K562 (cell line): ENCODE results near the gene EID2. TPM values are rescaled to one million over a fixed set of nuclear protein-coding genes. Genes with fewer than 3 reads are reported as not detected.

Experiments
- ATAC-seq: fragments of 200-7000 bp; cut with Tn5 transposase; 3 replicates; pipeline ENCODE4 v1.9.1; 2020; ENCODE audit warnings: moderate library complexity
- BruUV-seq: library from RNA; stranded (reverse); fragments of 400-500 nt; replicated peaks from 2 replicates; lab custom pipeline; 2021; lab: Mats Ljungman, UMichigan
- CTCF ChIA-PET: fragments of 300-600 bp; formaldehyde crosslinking; extraction: SDS; loops from one replicate; lab custom pipeline; 2021; ENCODE audit warnings: low intra/inter-chr PET ratio; lab: Yijun Ruan, JAX
- POLR2A ChIA-PET: fragments of 300-600, 350-650 bp; sonication (Branson Sonifier 250); formaldehyde crosslinking; extraction: SDS; loops from one replicate; lab custom pipeline; 2021; ENCODE audit warnings: antibody characterized with exemption, inconsistent platforms; lab: Yijun Ruan, JAX
- DNase-seq, 4 experiments: peaks; one replicate each; pipeline versions ENCODE4 v3.0.0 to v3.0.0-alpha.2; 2011 to 2018; ENCODE audit warnings: low spot score in 3 of 4, mixed read lengths in 3 of 4; ENCODE audit errors: extremely low read depth in 1 of 4
- FAIRE-seq: peaks from 2 replicates; lab custom pipeline; 2011; peaks lifted over from hg19 to GRCh38; lab: Jason Lieb, UNC
- H2AFZ ChIP-seq: 2 replicates; pipeline ENCODE4 v1.6.0; 2011; ENCODE audit warnings: low read depth, low read length, control low read depth, inconsistent platforms
- H3K27ac ChIP-seq: fragments of 200-600 bp; 3 replicates; pipeline ENCODE4 v1.8.0; 2011; ENCODE audit warnings: low read depth, mild to moderate bottlenecking, control low read depth, inconsistent platforms, low read length, moderate library complexity, mixed read lengths; ENCODE audit errors: extremely low read depth
- H3K27me3 ChIP-seq, 2 experiments: fragments of 300-600 bp in 1 of 2; 2 replicates in 1 of 2; 3 replicates in 1 of 2; pipeline versions ENCODE4 v1.6.0 to v1.8.0; 2011; ENCODE audit warnings: inconsistent platforms in 2 of 2, low read length in 2 of 2, mild to moderate bottlenecking in 1 of 2, mixed read lengths in 1 of 2, moderate library complexity in 1 of 2; ENCODE audit not compliant: control insufficient read depth in 2 of 2, insufficient read depth in 2 of 2
- H3K36me3 ChIP-seq: fragments of 300-600 bp; 3 replicates; pipeline ENCODE4 v1.8.0; 2011; ENCODE audit warnings: mild to moderate bottlenecking, low read length, inconsistent platforms; ENCODE audit not compliant: control insufficient read depth, insufficient read depth
- H3K4me1 ChIP-seq, 2 experiments: fragments of 200-600 bp in 1 of 2; replicated peaks in 1 of 2; 2 replicates in 1 of 2; 3 replicates in 1 of 2; pipeline versions ENCODE4 v1.5.1 to v1.8.0; 2011; ENCODE audit warnings: inconsistent platforms in 2 of 2, low read length in 2 of 2, mild to moderate bottlenecking in 1 of 2, mixed read lengths in 1 of 2, moderate library complexity in 1 of 2; ENCODE audit not compliant: control insufficient read depth in 2 of 2, insufficient read depth in 2 of 2
- H3K4me2 ChIP-seq: 2 replicates; pipeline ENCODE4 v1.6.1; 2011; ENCODE audit warnings: low read length, control low read depth, inconsistent platforms, mixed read lengths; ENCODE audit not compliant: insufficient read depth
- H3K4me3 ChIP-seq: fragments of 200-600 bp; sonication (generic), shearing (Covaris generic); 2 replicates; pipeline ENCODE4 v1.5.1; 2016; ENCODE audit warnings: control low read depth, inconsistent platforms
- H3K79me2 ChIP-seq: fragments of 200-600 bp; 3 replicates; pipeline ENCODE4 v1.8.0; 2011; ENCODE audit warnings: low read length, inconsistent platforms; ENCODE audit not compliant: control insufficient read depth, insufficient read depth
- H3K9ac ChIP-seq, 2 experiments: 2 replicates each; pipeline versions ENCODE4 v1.6.0 to v1.6.1; 2011; ENCODE audit warnings: low read depth in 2 of 2, low read length in 2 of 2, control low read depth in 1 of 2, inconsistent platforms in 1 of 2, mild to moderate bottlenecking in 1 of 2, mixed read lengths in 1 of 2; ENCODE audit not compliant: insufficient read depth in 1 of 2
- H3K9me1 ChIP-seq: one replicate; pipeline ENCODE4 v1.6.0; 2011; ENCODE audit warnings: inconsistent platforms, mild to moderate bottlenecking, low read length, moderate library complexity; ENCODE audit not compliant: control insufficient read depth, insufficient read depth
- H3K9me3 ChIP-seq: replicated peaks from 2 replicates; pipeline ENCODE4 v1.5.1; 2011; ENCODE audit warnings: low read depth, low read length, inconsistent platforms; ENCODE audit not compliant: control insufficient read depth, insufficient read depth
- H4K20me1 ChIP-seq: replicated peaks from 2 replicates; pipeline ENCODE4 v1.6.1; 2011; ENCODE audit warnings: low read length, inconsistent platforms, mixed read lengths; ENCODE audit not compliant: control insufficient read depth, insufficient read depth
- BCOR ChIP-seq: fragments of 450-650 bp; IDR thresholded peaks from 2 replicates; pipeline ENCODE4 v1.6.1; 2016
- CBFB ChIP-seq: sonication (generic); formaldehyde crosslinking; IDR thresholded peaks from 2 replicates; pipeline ENCODE4 v1.4.0; 2020; ENCODE audit warnings: mild to moderate bottlenecking, missing genetic modification reagents
- CBX1 ChIP-seq: sonication (generic); IDR thresholded peaks from 2 replicates; pipeline ENCODE4 v1.6.1; 2016; ENCODE audit warnings: antibody characterized with exemption, low read depth, mild to moderate bottlenecking
- ESRRA ChIP-seq: fragments of 450-650 bp; IDR thresholded peaks from 2 replicates; pipeline ENCODE4 v1.6.1; 2014; ENCODE audit warnings: low read depth, mild to moderate bottlenecking, moderate library complexity, borderline replicate concordance
- KDM1A ChIP-seq, 2 experiments: fragments of 450-650 bp; IDR thresholded peaks; 2 replicates each; pipeline ENCODE4 v1.6.1; 2016; ENCODE audit warnings: mild to moderate bottlenecking in 2 of 2
- KLF16 ChIP-seq: IDR thresholded peaks from 2 replicates; pipeline ENCODE4 v1.6.1; 2016; ENCODE audit warnings: antibody characterized with exemption
- MCM2 ChIP-seq: fragments of 450-650 bp; IDR thresholded peaks from 2 replicates; pipeline ENCODE4 v1.6.1; 2017; ENCODE audit warnings: low read depth, mild to moderate bottlenecking
- NCOR1 ChIP-seq: fragments of 450-650 bp; IDR thresholded peaks from 2 replicates; pipeline ENCODE4 v1.6.1; 2016; ENCODE audit warnings: mild to moderate bottlenecking, moderate library complexity
- NR1H2 ChIP-seq: sonication (generic); formaldehyde crosslinking; IDR thresholded peaks from 2 replicates; pipeline ENCODE4 v1.4.0; 2020; ENCODE audit warnings: mild to moderate bottlenecking, missing genetic modification reagents
- PATZ1 ChIP-seq: fragments of 250-450 bp; sonication (Bioruptor Pico); IDR thresholded peaks from 2 replicates; pipeline ENCODE4 v1.5.0; 2020; ENCODE audit warnings: mild to moderate bottlenecking, borderline replicate concordance
- RBFOX2 ChIP-seq: fragments of 200-400 bp; formaldehyde crosslinking; IDR thresholded peaks from 2 replicates; pipeline ENCODE4 v1.6.1; 2017; ENCODE audit warnings: low read depth, mild to moderate bottlenecking, low read length, moderate library complexity
- RBM39 ChIP-seq: fragments of 200-400 bp; formaldehyde crosslinking; optimal IDR thresholded peaks from 2 replicates; pipeline ENCODE3; 2018; ENCODE audit warnings: low read depth, low read length
- SRSF7 ChIP-seq: fragments of 200-400 bp; formaldehyde crosslinking; optimal IDR thresholded peaks from 2 replicates; pipeline ENCODE3; 2017; ENCODE audit warnings: mild to moderate bottlenecking, low read depth, low read length
- THRB ChIP-seq: fragments of 450-650 bp; formaldehyde crosslinking; conservative IDR thresholded peaks from 2 replicates; pipeline ENCODE4 v1.4.0; 2022; ENCODE audit warnings: mild to moderate bottlenecking, missing genetic modification characterization
- TRIM28 ChIP-seq: fragments of 450-650 bp; IDR thresholded peaks from 2 replicates; pipeline ENCODE4 v1.6.1; 2017
- U2AF2 ChIP-seq: fragments of 200-400 bp; formaldehyde crosslinking; optimal IDR thresholded peaks from 2 replicates; pipeline ENCODE3; 2017; ENCODE audit warnings: low read depth, mild to moderate bottlenecking, low read length
- XRCC3 ChIP-seq: fragments of 450-650 bp; IDR thresholded peaks from 2 replicates; pipeline ENCODE4 v1.6.1; 2017; ENCODE audit warnings: mild to moderate bottlenecking, moderate library complexity
- ZNF444 ChIP-seq: fragments of 250-450 bp; sonication (Bioruptor Pico); IDR thresholded peaks from 2 replicates; pipeline ENCODE4 v1.4.0; 2020; ENCODE audit warnings: mild to moderate bottlenecking, moderate library complexity
- WGBS: fragments of 100-300 bp; shearing (Covaris generic); methylation state at CpG from one replicate; pipeline ENCODE4 v1.1.6; 2016; ENCODE audit warnings: low coverage, mixed read lengths; ENCODE audit not compliant: insufficient coverage; ENCODE audit errors: missing lambda C conversion rate; 5-methylcytosine and 5-hydroxymethylcytosine counted together
- in situ Hi-C: fragments of 300-500 bp; cut with MboI; formaldehyde crosslinking; loops from 4 replicates; pipeline ENCODE4 v1.15.0; 2018; ENCODE audit warnings: inconsistent platforms, mixed read lengths
- intact Hi-C: fragments of 100-400 bp; cut with micrococcal nuclease; formaldehyde crosslinking; loops from 2 replicates; pipeline ENCODE4 v1.14.2; 2022
- polyA plus RNA-seq, 8 experiments: library from polyadenylated mRNA; depleted of rRNA in 4 of 8; stranded (reverse) in 5 of 8; unstranded in 3 of 8; fragments of >200 nt; fragmentation: Nextera tagmentation in 2 of 8; fragmentation: Illumina TruSeq in 1 of 8; extraction: Ambion mirVana in 2 of 8; extraction: Trizol in 1 of 8; gene quantifications; 2 replicates each; pipeline versions ENCODE4 v1.2.1 to v1.2.3, GENCODE V29; 2011 to 2014; ENCODE audit warnings: inconsistent platforms in 1 of 8, missing spikeins in 1 of 8
- total RNA-seq, 7 experiments: library from RNA; depleted of rRNA in 6 of 7; stranded (reverse); fragments of >200 nt in 6 of 7; fragmentation: Illumina TruSeq in 2 of 7; extraction: Trizol in 2 of 7; gene quantifications; 2 replicates each; pipeline versions ENCODE4 v1.2.1 to v1.2.3, GENCODE V29; 2011 to 2021; ENCODE audit warnings: low replicate concordance in 1 of 7
- TF ChIP-seq, protein P1 (sequence below): IDR thresholded peaks from 2 replicates; pipeline ENCODE4 v1.6.1; 2012; ENCODE audit warnings: low read depth, low read length, improper control_type of control experiment, borderline replicate concordance

Gene EID2
- total and polyA plus RNA-seq, 9 of the 15 experiments (the other 6 are each of a cell fraction or from before 2014, with no cell fraction given): 2.5 to 18.5 (median 11.3) TPM

DNA sequence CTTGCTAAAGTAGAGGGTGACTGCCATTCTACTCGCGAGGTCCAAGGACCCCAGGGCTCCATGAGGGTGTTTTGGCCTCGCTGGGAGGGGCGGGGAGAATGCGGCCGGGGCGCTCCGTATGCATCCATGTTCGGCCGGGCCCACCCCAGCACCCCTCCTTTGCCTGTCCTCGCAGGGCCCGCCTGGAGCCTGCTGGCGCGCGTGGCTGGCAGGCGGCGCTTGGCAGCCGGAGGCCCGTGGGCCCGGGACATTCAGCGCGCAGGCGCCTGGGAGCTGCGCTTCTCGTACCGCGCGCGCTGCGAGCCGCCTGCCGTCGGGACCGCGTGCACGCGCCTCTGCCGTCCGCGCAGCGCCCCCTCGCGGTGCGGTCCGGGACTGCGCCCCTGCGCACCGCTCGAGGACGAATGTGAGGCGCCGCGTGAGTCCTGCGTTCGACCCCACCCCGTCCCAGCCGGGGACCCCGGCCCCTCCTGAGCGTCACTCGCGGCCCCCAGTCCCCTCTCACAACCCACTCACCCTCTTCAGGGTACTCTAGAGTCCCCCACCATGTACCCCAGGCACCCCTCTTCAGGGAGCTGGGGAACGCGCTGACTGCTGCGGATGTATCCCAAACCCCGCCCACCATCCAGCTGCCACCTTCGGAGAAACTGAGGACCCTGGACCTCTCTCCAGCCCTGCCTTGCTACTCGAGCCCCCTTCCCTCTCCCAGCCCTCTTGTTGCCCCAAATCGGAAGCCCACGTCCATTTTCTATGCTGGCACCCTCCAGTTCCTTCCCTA, 37.1 kb downstream of the EID2 start (continued):
- no peak for TF ChIP-seq U2AF2
- peak; percentile 59; the same call in 1 of the 2 replicates for TF ChIP-seq CBX1
- TF ChIP-seq CBFB (CRISPR knock-in tag): peak; percentile 91
- no peak for TF ChIP-seq XRCC3
- TF ChIP-seq KLF16: no peak
- peak; percentile 90; the same call in 1 of the 2 replicates for TF ChIP-seq ESRRA
- peak; percentile 79 for TF ChIP-seq NR1H2 (CRISPR knock-in tag)
- TF ChIP-seq RBFOX2: peak; percentile 63; the same call in 1 of the 2 replicates
- no peak for TF ChIP-seq NCOR1
- TF ChIP-seq SRSF7: no peak

DNA sequence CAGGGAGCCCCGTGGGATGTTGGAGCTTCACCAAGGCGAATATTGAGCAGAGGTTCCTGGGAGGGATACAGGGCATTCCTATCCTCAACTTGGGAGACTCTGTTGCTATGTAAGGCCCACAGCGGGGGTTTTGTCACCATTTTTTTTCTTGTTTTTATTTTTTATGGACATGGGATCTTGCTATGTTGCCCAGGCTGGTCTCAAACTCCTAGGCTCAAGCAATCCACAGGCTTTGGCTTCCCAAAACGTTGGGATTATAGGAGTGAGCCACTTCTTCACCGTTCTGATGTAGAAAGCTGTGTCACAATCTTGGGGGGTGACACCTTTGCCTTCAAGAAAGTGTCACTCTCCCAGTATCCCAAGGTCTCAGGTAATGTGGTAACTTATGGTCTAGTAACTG, 38.6 kb downstream of the EID2 start:
- POLR2A ChIA-PET: no interaction called here
- no peak overlapping the region for H2AFZ ChIP-seq
- intact Hi-C loops: no loop called here
- FAIRE-seq (no peak), ATAC-seq (no peak), DNase-seq (no peak)
- no peaks in the 10 kb centered on the region for H3K9me3 ChIP-seq
- no peak overlapping the region for H3K4me3 ChIP-seq
- H3K4me1 ChIP-seq: peaks cover 10 to 35% of the 10 kb centered on the region in 2 experiments; a peak in 4 of 5 replicates
- BruUV-seq: no TSS peak
- no peaks in the 10 kb centered on the region for H4K20me1 ChIP-seq
- H3K9ac ChIP-seq: no peak overlapping the region
- no peaks in the 10 kb centered on the region for H3K27me3 ChIP-seq
- H3K4me2 ChIP-seq: no peak overlapping the region
- in situ Hi-C loops: no loop called here
- no peaks in the 10 kb centered on the region for H3K79me2 ChIP-seq
- WGBS: 41% methylated on average over 5 of the region's 5 CpGs
- no peaks in the 10 kb centered on the region for H3K36me3 ChIP-seq
- CTCF ChIA-PET: no interaction called here
- H3K9me1 ChIP-seq: no peaks in the 10 kb centered on the region
- no peak overlapping the region for H3K27ac ChIP-seq
- TF ChIP-seq RBM39: no peak
- TF ChIP-seq MCM2: no peak
- peak; percentile 62; the same call in 1 of the 2 replicates for TF ChIP-seq BCOR
- TF ChIP-seq THRB: no peak
- peak; percentile 31 to 33; a peak in 2 of 4 replicates for TF ChIP-seq KDM1A (IDR thresholded peaks at IDR 0.05)
- no peak for TF ChIP-seq ZNF444 (CRISPR knock-in tag)
- no peak for TF ChIP-seq PATZ1 (CRISPR knock-in tag)
- no peak for TF ChIP-seq TRIM28
- TF ChIP-seq, protein P1, sequence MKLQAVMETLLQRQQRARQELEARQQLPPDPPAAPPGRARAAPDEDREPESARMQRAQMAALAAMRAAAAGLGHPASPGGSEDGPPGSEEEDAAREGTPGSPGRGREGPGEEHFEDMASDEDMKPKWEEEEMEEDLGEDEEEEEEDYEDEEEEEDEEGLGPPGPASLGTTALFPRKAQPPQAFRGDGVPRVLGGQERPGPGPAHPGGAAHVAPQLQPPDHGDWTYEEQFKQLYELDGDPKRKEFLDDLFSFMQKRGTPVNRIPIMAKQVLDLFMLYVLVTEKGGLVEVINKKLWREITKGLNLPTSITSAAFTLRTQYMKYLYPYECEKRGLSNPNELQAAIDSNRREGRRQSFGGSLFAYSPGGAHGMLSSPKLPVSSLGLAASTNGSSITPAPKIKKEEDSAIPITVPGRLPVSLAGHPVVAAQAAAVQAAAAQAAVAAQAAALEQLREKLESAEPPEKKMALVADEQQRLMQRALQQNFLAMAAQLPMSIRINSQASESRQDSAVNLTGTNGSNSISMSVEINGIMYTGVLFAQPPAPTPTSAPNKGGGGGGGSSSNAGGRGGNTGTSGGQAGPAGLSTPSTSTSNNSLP: no peak
